Central memory CD8-positive, alpha-beta T cell (primary cell): ENCODE measurements around the gene NSMF.
"Not testable (repeated sequence)": the region's sequence is repeated elsewhere in the genome, so short reads cannot be mapped to it uniquely, and the experiment has no call there.

ENCODE experiments used
- ATAC-seq: fragments of 150-1000 bp; cut with Tn5 transposase; replicated peaks from 2 replicates; pipeline ENCODE4 v1.10.0; 2022; ENCODE audit warnings: mild to moderate bottlenecking, moderate FRiP score, moderate number of reproducible peaks; ENCODE audit not compliant: poor library complexity, severe bottlenecking; ENCODE audit errors: extremely low read depth
- DNase-seq, 2 donors: peaks; one replicate each; pipeline ENCODE4 v3.0.0; 2021; ENCODE audit warnings: low spot score in 2 of 2
- H3K27ac Mint-ChIP-seq: one replicate; pipeline ENCODE4 v1.8.0; 2022; ENCODE audit warnings: low read depth, mild to moderate bottlenecking, moderate library complexity, mixed read lengths
- H3K27me3 Mint-ChIP-seq: one replicate; pipeline ENCODE4 v1.8.0; 2022; ENCODE audit warnings: mixed read lengths
- H3K36me3 Mint-ChIP-seq: one replicate; pipeline ENCODE4 v1.8.0; 2022; ENCODE audit warnings: mild to moderate bottlenecking, moderate library complexity, mixed read lengths; ENCODE audit not compliant: insufficient read depth
- H3K4me1 Mint-ChIP-seq: one replicate; pipeline ENCODE4 v1.8.0; 2022; ENCODE audit warnings: mixed read lengths
- H3K4me3 Mint-ChIP-seq: one replicate; pipeline ENCODE4 v1.8.0; 2022; ENCODE audit warnings: mild to moderate bottlenecking, moderate library complexity, mixed read lengths
- H3K9me3 Mint-ChIP-seq: one replicate; pipeline ENCODE4 v1.8.0; 2022; ENCODE audit warnings: mixed read lengths

Gene NSMF

GRCh38 chr9:137456061-137456863, 2.9 kb downstream of the NSMF start:
- peak overlapping the region; percentile 36 for H3K4me3 Mint-ChIP-seq
- ATAC-seq (no peak), DNase-seq (no peak)
- no peaks in the 10 kb centered on the region for H3K9me3 Mint-ChIP-seq
- H3K4me1 Mint-ChIP-seq, result peaks cover 24% of the 10 kb centered on the region
- peaks cover 6% of the 10 kb centered on the region for H3K36me3 Mint-ChIP-seq
- no peak overlapping the region for H3K27ac Mint-ChIP-seq
- no peaks in the 10 kb centered on the region for H3K27me3 Mint-ChIP-seq

GRCh38 chr9:137455359-137455991, 3.7 kb downstream of the NSMF start:
- no peaks in the 10 kb centered on the region for H3K9me3 Mint-ChIP-seq
- no peak overlapping the region for H3K27ac Mint-ChIP-seq
- peaks cover 24% of the 10 kb centered on the region for H3K4me1 Mint-ChIP-seq
- DNase-seq (no peak), ATAC-seq (no peak)
- no peaks in the 10 kb centered on the region for H3K27me3 Mint-ChIP-seq
- peak overlapping the region; percentile 36 for H3K4me3 Mint-ChIP-seq
- H3K36me3 Mint-ChIP-seq, result peaks cover 11% of the 10 kb centered on the region

- Mint-ChIP-seq H3K9me3 (no peaks in the 10 kb centered on the region), H3K4me3 (no peak overlapping the region), H3K27me3 (no peaks in the 10 kb centered on the region), H3K36me3 (peaks cover 17% of the 10 kb centered on the region), H3K27ac (no peak overlapping the region), H3K4me1 (peaks cover 28% of the 10 kb centered on the region)
- DNase-seq (no peak), ATAC-seq (no peak)
Observed at GRCh38 chr9:137454597-137455358, 4.4 kb downstream of the NSMF start.

GRCh38 chr9:137454145-137454596, 5.0 kb downstream of the NSMF start:
- Mint-ChIP-seq H3K27ac (no peak overlapping the region), H3K9me3 (no peaks in the 10 kb centered on the region), H3K4me1 (peaks cover 30% of the 10 kb centered on the region), H3K4me3 (no peak overlapping the region), H3K27me3 (no peaks in the 10 kb centered on the region), H3K36me3 (peaks cover 18% of the 10 kb centered on the region)
- DNase-seq (no peak), ATAC-seq (peak; percentile 1)

- Mint-ChIP-seq H3K27me3 (no peaks in the 10 kb centered on the region), H3K4me3 (peak overlapping the region; percentile 7), H3K36me3 (peaks cover 21% of the 10 kb centered on the region), H3K27ac (no peak overlapping the region), H3K4me1 (peaks cover 30% of the 10 kb centered on the region), H3K9me3 (no peaks in the 10 kb centered on the region)
- no peak for DNase-seq
- ATAC-seq, result peak; percentile 33
Observed at GRCh38 chr9:137453643-137454081, 5.5 kb downstream of the NSMF start.

- Mint-ChIP-seq H3K4me3 (no peak overlapping the region), H3K9me3 (no peaks in the 10 kb centered on the region), H3K27me3 (no peaks in the 10 kb centered on the region), H3K36me3 (peaks cover 23% of the 10 kb centered on the region), H3K4me1 (peaks cover 30% of the 10 kb centered on the region), H3K27ac (no peak overlapping the region)
- no peak for DNase-seq
- ATAC-seq, result no peak
Observed at GRCh38 chr9:137452761-137453642, 6.1 kb downstream of the NSMF start.

- no peak overlapping the region for H3K27ac Mint-ChIP-seq
- ATAC-seq (no peak), DNase-seq (no peak)
- peaks cover 23% of the 10 kb centered on the region for H3K36me3 Mint-ChIP-seq
- no peaks in the 10 kb centered on the region for H3K27me3 Mint-ChIP-seq
- peaks cover 31% of the 10 kb centered on the region for H3K4me1 Mint-ChIP-seq
- H3K4me3 Mint-ChIP-seq, result peak overlapping the region; percentile 59
- H3K9me3 Mint-ChIP-seq, result no peaks in the 10 kb centered on the region
Observed at GRCh38 chr9:137452006-137452760, 7.0 kb downstream of the NSMF start.

GRCh38 chr9:137451264-137452005, 7.7 kb downstream of the NSMF start:
- H3K4me1 Mint-ChIP-seq, result peaks cover 36% of the 10 kb centered on the region
- H3K4me3 Mint-ChIP-seq, result peak overlapping the region; percentile 72
- not testable (repeated sequence) for H3K9me3 Mint-ChIP-seq, H3K27me3 Mint-ChIP-seq, ATAC-seq, DNase-seq
- H3K36me3 Mint-ChIP-seq, result peaks cover 23% of the 10 kb centered on the region
- H3K27ac Mint-ChIP-seq, result peak overlapping the region; percentile 89

GRCh38 chr9:137450539-137451222, 8.5 kb downstream of the NSMF start:
- Mint-ChIP-seq H3K27ac (peak overlapping the region; percentile 89), H3K4me3 (peak overlapping the region; percentile 72), H3K4me1 (peaks cover 30% of the 10 kb centered on the region), H3K36me3 (peaks cover 23% of the 10 kb centered on the region)
- DNase-seq (peak; percentile 49 to 54), ATAC-seq (peak; percentile 26)
- H3K9me3 Mint-ChIP-seq, H3K27me3 Mint-ChIP-seq: not testable (repeated sequence)

- peak; percentile 14 for ATAC-seq
- Mint-ChIP-seq H3K27ac (peak overlapping the region; percentile 89), H3K4me1 (peaks cover 35% of the 10 kb centered on the region), H3K27me3 (no peaks in the 10 kb centered on the region), H3K36me3 (peaks cover 23% of the 10 kb centered on the region), H3K9me3 (no peaks in the 10 kb centered on the region), H3K4me3 (peak overlapping the region; percentile 72)
- DNase-seq, result peak; percentile 50 to 57
Observed at GRCh38 chr9:137449931-137450538, 9.1 kb downstream of the NSMF start.
